HCT116 (cell line): Measurements from ENCODE around the gene TMEM232. TPM values are rescaled to one million over a fixed set of nuclear protein-coding genes. Genes with fewer than 3 reads are reported as not detected.

Experiments
- ATAC-seq: fragments of 200-7000 bp; cut with Tn5 transposase; 2 replicates; pipeline ENCODE4 v1.9.1; 2020; ENCODE audit warnings: mild to moderate bottlenecking, moderate library complexity
- BruUV-seq: library from RNA; stranded (reverse); fragments of 400-500 nt; replicated peaks from 2 replicates; lab custom pipeline; 2021; lab: Mats Ljungman, UMichigan
- CTCF ChIA-PET: fragments of 300-600 bp; sonication (Branson Sonifier 250); formaldehyde crosslinking; loops from one replicate; lab custom pipeline; 2021; ENCODE audit warnings: antibody characterized with exemption; lab: Charles Lee
- POLR2A ChIA-PET: fragments of 300-600, 350-600 bp; sonication (Branson Sonifier 250); formaldehyde crosslinking; loops from one replicate; lab custom pipeline; 2021; ENCODE audit warnings: antibody characterized with exemption; lab: Charles Lee
- RAD21 ChIA-PET, 2 experiments: fragments of 300-600 bp; sonication (Branson Sonifier 250); formaldehyde crosslinking; loops; one replicate each; lab custom pipeline; 2023; ENCODE audit warnings: low total read pairs in 2 of 2; ENCODE audit not compliant: uncharacterized antibody in 2 of 2, unreplicated experiment in 2 of 2, low non-redundant PET in 1 of 2; lab: Charles Lee
- DNase-seq: peaks from one replicate; pipeline ENCODE4 v3.0.0-alpha.2; 2010; ENCODE audit warnings: low read depth, low spot score
- H2AFZ ChIP-seq: fragments of 200-600 bp; shearing (Covaris generic), sonication (generic); 2 replicates; pipeline ENCODE4 v1.6.1; 2017; ENCODE audit warnings: low read depth, mixed run types, mixed read lengths, antibody characterized with exemption, low read length; ENCODE audit not compliant: poor library complexity, severe bottlenecking
- H3K27ac ChIP-seq: 2 replicates; pipeline ENCODE4 v1.5.1; 2012; ENCODE audit warnings: low read depth, low read length
- H3K27me3 ChIP-seq: fragments of 200-600 bp; sonication (generic); 2 replicates; pipeline ENCODE4 v1.6.1; 2016; ENCODE audit warnings: mixed run types, low read length, mixed read lengths; ENCODE audit not compliant: insufficient read depth
- H3K36me3 ChIP-seq, 2 experiments: fragments of 200-500 bp in 1 of 2; fragments of 200-600 bp in 1 of 2; sonication (Bioruptor generic) in 1 of 2; sonication (generic) in 1 of 2; 2 replicates each; pipeline versions ENCODE4 v1.5.1 to v1.6.1; 2014 to 2016; ENCODE audit warnings: low read length in 2 of 2, inconsistent platforms in 1 of 2, mixed read lengths in 1 of 2, mixed run types in 1 of 2; ENCODE audit not compliant: insufficient read depth in 2 of 2, control insufficient read depth in 1 of 2
- H3K4me1 ChIP-seq, 2 experiments: fragments of 200-600 bp in 1 of 2; sonication (generic) in 1 of 2; 2 replicates each; pipeline versions ENCODE4 v1.5.1 to v1.6.1; 2012 to 2017; ENCODE audit warnings: low read length in 2 of 2, inconsistent platforms in 1 of 2, mild to moderate bottlenecking in 1 of 2, mixed read lengths in 1 of 2, mixed run types in 1 of 2, moderate library complexity in 1 of 2; ENCODE audit not compliant: insufficient read depth in 2 of 2, control insufficient read depth in 1 of 2
- H3K4me2 ChIP-seq: fragments of 200-600 bp; sonication (generic); 2 replicates; pipeline ENCODE4 v1.6.1; 2017; ENCODE audit warnings: mixed run types, low read length, mixed read lengths
- H3K4me3 ChIP-seq, 2 experiments: fragments of 200-600 bp in 1 of 2; sonication (generic) in 1 of 2; replicated peaks in 1 of 2; 2 replicates each; pipeline ENCODE4 v1.5.1; 2011 to 2016; ENCODE audit warnings: low read length in 2 of 2, control low read depth in 1 of 2, low read depth in 1 of 2, mild to moderate bottlenecking in 1 of 2, mixed read lengths in 1 of 2, mixed run types in 1 of 2
- H3K79me2 ChIP-seq: fragments of 200-600 bp; sonication (generic); 2 replicates; pipeline ENCODE4 v1.6.1; 2017; ENCODE audit warnings: mild to moderate bottlenecking, mixed run types, low read length, moderate library complexity, mixed read lengths; ENCODE audit not compliant: insufficient read depth
- H3K9ac ChIP-seq: fragments of 200-600 bp; sonication (generic); 2 replicates; pipeline ENCODE4 v1.6.1; 2016; ENCODE audit warnings: low read length, mixed read lengths
- H3K9me2 ChIP-seq: fragments of 200-600 bp; sonication (generic), shearing (Covaris generic); 2 replicates; pipeline ENCODE4 v1.6.1; 2017; ENCODE audit warnings: mixed run types, mild to moderate bottlenecking, moderate library complexity; ENCODE audit not compliant: insufficient read depth
- H3K9me3 ChIP-seq, 2 experiments: fragments of 200-500 bp in 1 of 2; fragments of 200-600 bp in 1 of 2; sonication (Bioruptor generic) in 1 of 2; sonication (generic) in 1 of 2; 2 replicates each; pipeline ENCODE4 v1.6.1; 2014 to 2017; ENCODE audit warnings: low read length in 2 of 2, mixed read lengths in 2 of 2, inconsistent platforms in 1 of 2, low read depth in 1 of 2, mild to moderate bottlenecking in 1 of 2, mixed run types in 1 of 2, moderate library complexity in 1 of 2; ENCODE audit not compliant: control insufficient read depth in 1 of 2, insufficient read depth in 1 of 2
- H4K20me1 ChIP-seq: fragments of 200-600 bp; sonication (generic), shearing (Covaris generic); 2 replicates; pipeline ENCODE4 v1.6.1; 2017; ENCODE audit warnings: mixed run types, mild to moderate bottlenecking, moderate library complexity; ENCODE audit not compliant: insufficient read depth
- ATF3 ChIP-seq: IDR thresholded peaks from 2 replicates; pipeline ENCODE4 v1.6.1; 2012
- CBX3 ChIP-seq: IDR thresholded peaks from 2 replicates; pipeline ENCODE4 v1.6.1; 2012; ENCODE audit warnings: low read depth
- CEBPB ChIP-seq: IDR thresholded peaks from 2 replicates; pipeline ENCODE4 v1.6.1; 2012; ENCODE audit warnings: low read depth
- CTCF ChIP-seq, 3 experiments: fragments of 200-600 bp in 1 of 3; sonication (generic) in 1 of 3; IDR thresholded peaks in 2 of 3; conservative IDR thresholded peaks in 1 of 3; 2 replicates each; pipeline ENCODE4 v1.5.1; 2012 to 2017; ENCODE audit warnings: low read depth in 2 of 3, low read length in 2 of 3, antibody characterized with exemption in 1 of 3, borderline replicate concordance in 1 of 3, control low read depth in 1 of 3, mild to moderate bottlenecking in 1 of 3, mixed read lengths in 1 of 3, mixed run types in 1 of 3, moderate library complexity in 1 of 3; ENCODE audit not compliant: insufficient read depth in 1 of 3
- EGR1 ChIP-seq: IDR thresholded peaks from 2 replicates; pipeline ENCODE4 v1.6.1; 2012; ENCODE audit warnings: low read depth
- ELF1 ChIP-seq: IDR thresholded peaks from 2 replicates; pipeline ENCODE4 v1.6.1; 2012; ENCODE audit warnings: low read depth, borderline replicate concordance
- EZH2 ChIP-seq: fragments of 200-600 bp; sonication (generic); IDR thresholded peaks from 2 replicates; pipeline ENCODE4 v1.6.1; 2017; ENCODE audit warnings: antibody characterized with exemption, mixed run types
- EZH2phosphoT487 ChIP-seq: fragments of 200-600 bp; IDR thresholded peaks from 2 replicates; pipeline ENCODE4 v1.6.1; 2018; ENCODE audit warnings: antibody characterized with exemption, borderline replicate concordance
- FOSL1 ChIP-seq: IDR thresholded peaks from 2 replicates; pipeline ENCODE4 v1.6.1; 2012; ENCODE audit warnings: low read depth
- MAX ChIP-seq: IDR thresholded peaks from 2 replicates; pipeline ENCODE4 v1.6.1; 2012
- RAD21 ChIP-seq: IDR thresholded peaks from 2 replicates; pipeline ENCODE4 v1.6.1; 2012; ENCODE audit warnings: low read depth, mild to moderate bottlenecking
- SIN3A ChIP-seq: IDR thresholded peaks from 2 replicates; pipeline ENCODE4 v1.6.1; 2012; ENCODE audit warnings: low read depth
- SP1 ChIP-seq: IDR thresholded peaks from 2 replicates; pipeline ENCODE4 v1.6.1; 2012; ENCODE audit warnings: low read depth
- SRF ChIP-seq: IDR thresholded peaks from 2 replicates; pipeline ENCODE4 v1.6.1; 2012; ENCODE audit warnings: low read depth
- TCF7L2 ChIP-seq: IDR thresholded peaks from 2 replicates; pipeline ENCODE4 v1.7.0; 2011; ENCODE audit warnings: borderline replicate concordance, inconsistent platforms; ENCODE audit not compliant: insufficient read depth, insufficient read length; ENCODE audit errors: extremely low read depth
- YY1 ChIP-seq: IDR thresholded peaks from 2 replicates; pipeline ENCODE4 v1.6.1; 2011; ENCODE audit warnings: low read length, low read depth, moderate library complexity, mild to moderate bottlenecking; ENCODE audit not compliant: insufficient replicate concordance; ENCODE audit errors: extremely low read depth
- ZBTB33 ChIP-seq: IDR thresholded peaks from 2 replicates; pipeline ENCODE4 v1.6.1; 2011; ENCODE audit warnings: mild to moderate bottlenecking, low read length, moderate library complexity; ENCODE audit not compliant: insufficient replicate concordance; ENCODE audit errors: extremely low read depth
- intact Hi-C: fragments of 100-400 bp; cut with micrococcal nuclease; formaldehyde crosslinking; loops from 2 replicates; pipeline ENCODE4 v1.10.0; 2022
- total RNA-seq: library from RNA; stranded (reverse); gene quantifications from one replicate; pipeline ENCODE4 v1.2.1, GENCODE V29; 2021; ENCODE audit not compliant: unreplicated experiment

Gene TMEM232
- total RNA-seq, 1 experiment from 2014 or later, result 1.2 TPM

- intact Hi-C loops, result no loop called here
- Histone ChIP-seq H3K4me2 (no peak overlapping the region), H3K27ac (no peak overlapping the region), H3K9me2 (no peaks in the 10 kb centered on the region), H3K79me2 (peaks cover 11% of the 10 kb centered on the region), H4K20me1 (no peaks in the 10 kb centered on the region), H3K27me3 (no peaks in the 10 kb centered on the region), H3K9ac (no peak overlapping the region), H3K4me3 (no peak overlapping the region), H2AFZ (no peak overlapping the region), H3K4me1 (peaks cover 5 to 10% of the 10 kb centered on the region in 2 experiments; a peak in 2 of 4 replicates), H3K9me3 (no peaks in the 10 kb centered on the region), H3K36me3 (no peaks in the 10 kb centered on the region)
- TF ChIP-seq EZH2phosphoT487 (no peak), SRF (no peak), YY1 (no peak), SP1 (no peak), ELF1 (no peak), ATF3 (no peak), CBX3 (no peak), CTCF (IDR thresholded peaks at IDR 0.05 in 2 of 3, conservative IDR thresholded peaks at IDR 0.05 in 1 of 3; ENCODE audit: borderline replicate concordance in 1 of 3, insufficient read depth in 1 of 3, low read depth in 2 of 3, low read length in 2 of 3) (no peak), CEBPB (no peak), ZBTB33 (no peak), TCF7L2 (no peak), MAX (no peak), EZH2 (no peak), SIN3A (no peak), EGR1 (no peak), FOSL1 (no peak), RAD21 (no peak)
- no TSS peak for BruUV-seq
- ChIA-PET RAD21 (no interaction called here), CTCF (no interaction called here), POLR2A (no interaction called here)
- no peak for DNase-seq
- no peak for ATAC-seq
Measured at GRCh38 chr5:110736753-110737152, 10.3 kb upstream of the TMEM232 start.
